ENCODE results near the gene MYL10. TPM values are rescaled to one million over a fixed set of nuclear protein-coding genes. Genes with fewer than 3 reads are reported as not detected.

MYL10 gene
- total RNA-seq, 3 donors from 2014 or later = not detected

- H3K36me3 ChIP-seq (ENCODE audit: low read depth) = no peaks in the 10 kb centered on the region
- no peak overlapping the region for H3K4me3 ChIP-seq
- TF ChIP-seq CTCF (IDR thresholded peaks at IDR 0.05) = no peak
- ATAC-seq (no peak), DNase-seq (no peak)
- H3K9me3 ChIP-seq = no peaks in the 10 kb centered on the region
- no peaks in the 10 kb centered on the region for H3K4me1 ChIP-seq (ENCODE audit: low read depth)
- intact Hi-C loops (cut with DNase I, micrococcal nuclease) = no loop called here
These were observed 8.7 kb downstream of the MYL10 start for GRCh38 chr7:101620395-101620794.

- Histone ChIP-seq H3K4me1 (ENCODE audit: low read depth) (no peaks in the 10 kb centered on the region), H3K4me3 (no peak overlapping the region), H3K36me3 (ENCODE audit: low read depth) (no peaks in the 10 kb centered on the region), H3K9me3 (no peaks in the 10 kb centered on the region)
- intact Hi-C loops (cut with DNase I, micrococcal nuclease) = no loop called here
- DNase-seq (no peak), ATAC-seq (no peak)
- no peak for TF ChIP-seq CTCF (IDR thresholded peaks at IDR 0.05)
These were observed 10.2 kb downstream of the MYL10 start for GRCh38 chr7:101618916-101619315.

GRCh38 chr7:101618207-101618839 is 10.8 kb downstream of the MYL10 start:
- ATAC-seq = no peak
- no peak overlapping the region for H3K4me3 ChIP-seq
- intact Hi-C loops (cut with DNase I, micrococcal nuclease) = no loop called here
- TF ChIP-seq CTCF (IDR thresholded peaks at IDR 0.05) = no peak
- H3K4me1 ChIP-seq (ENCODE audit: low read depth) = no peaks in the 10 kb centered on the region
- no peaks in the 10 kb centered on the region for H3K9me3 ChIP-seq
- peak in 1 of 3 donors; percentile 4 for DNase-seq
- H3K36me3 ChIP-seq (ENCODE audit: low read depth) = no peaks in the 10 kb centered on the region

GRCh38 chr7:101617451-101618206 is 11.5 kb downstream of the MYL10 start:
- no peak for TF ChIP-seq CTCF (IDR thresholded peaks at IDR 0.05)
- intact Hi-C loops (cut with DNase I, micrococcal nuclease) = no loop called here
- ATAC-seq (no peak), DNase-seq (peak in 1 of 3 donors; percentile 5)
- no peaks in the 10 kb centered on the region for H3K36me3 ChIP-seq (ENCODE audit: low read depth)
- H3K4me1 ChIP-seq (ENCODE audit: low read depth) = no peaks in the 10 kb centered on the region
- H3K4me3 ChIP-seq = no peak overlapping the region
- H3K9me3 ChIP-seq = no peaks in the 10 kb centered on the region

- intact Hi-C loops (cut with DNase I, micrococcal nuclease) = no loop called here
- no peak overlapping the region for H3K4me3 ChIP-seq
- no peaks in the 10 kb centered on the region for H3K4me1 ChIP-seq (ENCODE audit: low read depth)
- ATAC-seq (peak; percentile 11), DNase-seq (peak in 1 of 3 donors; percentile 3)
- no peak for TF ChIP-seq CTCF (IDR thresholded peaks at IDR 0.05)
- H3K36me3 ChIP-seq (ENCODE audit: low read depth) = no peaks in the 10 kb centered on the region
- no peaks in the 10 kb centered on the region for H3K9me3 ChIP-seq
These were observed 13.7 kb downstream of the MYL10 start for GRCh38 chr7:101615446-101615845.

Data from mucosa of descending colon (tissue), 3 donors.